GM18951 (cell line): ENCODE data around the gene SLC25A45.
"Not testable (repeated sequence)": the region's sequence is repeated elsewhere in the genome, so short reads cannot be mapped to it uniquely, and the experiment has no call there.

Source experiments
- POLR2A ChIP-seq: IDR thresholded peaks from 4 replicates; pipeline ENCODE4 v1.6.1; 2011; ENCODE audit warnings: mild to moderate bottlenecking; ENCODE audit not compliant: insufficient read length, insufficient read depth; ENCODE audit errors: extremely low read depth
- in situ Hi-C: fragments of 300-500 bp; cut with MboI; formaldehyde crosslinking; loops from one replicate; pipeline ENCODE4 v1.12.0; 2022; ENCODE audit warnings: low sequenced_read_pairs, mixed read lengths, inconsistent platforms; ENCODE audit not compliant: unreplicated experiment

SLC25A45 gene

DNA sequence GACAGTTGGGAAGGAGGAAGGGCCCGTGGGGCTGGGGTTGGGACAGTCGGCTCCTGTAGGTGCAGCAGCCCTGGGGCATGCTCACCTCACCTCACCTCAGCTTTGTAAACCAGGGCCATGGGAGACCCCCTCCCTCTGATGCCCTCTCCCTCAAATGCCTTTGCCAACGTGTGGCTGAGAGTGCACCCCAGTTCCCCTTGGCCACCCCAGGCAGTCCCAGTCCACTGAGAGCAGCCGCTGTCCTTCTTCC is 35.9 kb upstream of the SLC25A45 start:
- in situ Hi-C loops = no loop called here
- TF ChIP-seq POLR2A = no peak

DNA sequence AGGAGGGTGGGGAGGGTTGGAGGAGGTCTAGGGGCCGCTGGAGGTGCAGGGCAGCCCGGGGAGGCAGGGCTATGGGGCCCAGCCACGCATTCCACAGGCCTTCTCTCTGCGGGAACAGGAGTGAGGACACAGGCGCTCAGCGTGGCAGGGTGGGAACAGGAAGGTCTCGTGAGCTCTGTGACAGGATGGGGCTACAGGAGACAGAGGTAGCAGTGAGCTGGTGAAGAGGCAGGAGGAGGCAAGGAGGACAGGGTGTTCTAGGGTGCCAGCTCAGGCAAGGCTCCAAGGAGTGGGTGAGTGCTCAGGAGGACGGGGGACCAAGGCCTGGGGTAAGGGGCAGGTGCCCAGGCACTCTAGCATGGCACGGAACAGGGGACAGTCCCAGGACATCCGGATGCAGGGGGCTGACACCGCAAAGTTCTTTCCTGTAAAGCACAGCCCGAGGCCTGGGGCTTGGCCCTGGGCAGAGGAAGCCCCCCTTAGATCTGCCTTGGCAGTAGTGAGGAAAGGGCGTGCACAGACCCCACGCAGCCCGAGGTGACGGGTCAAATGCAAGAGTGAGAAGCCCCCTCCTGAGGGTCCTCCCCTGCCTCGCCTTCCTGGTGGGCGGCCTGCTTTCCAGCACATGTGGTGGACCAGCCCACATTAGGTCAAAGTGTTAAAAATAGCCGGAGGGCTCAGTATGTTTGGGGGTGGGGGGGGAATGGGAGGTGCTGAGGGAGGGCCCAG is 35.4 kb upstream of the SLC25A45 start:
- in situ Hi-C loops = no loop called here
- TF ChIP-seq POLR2A = no peak

DNA sequence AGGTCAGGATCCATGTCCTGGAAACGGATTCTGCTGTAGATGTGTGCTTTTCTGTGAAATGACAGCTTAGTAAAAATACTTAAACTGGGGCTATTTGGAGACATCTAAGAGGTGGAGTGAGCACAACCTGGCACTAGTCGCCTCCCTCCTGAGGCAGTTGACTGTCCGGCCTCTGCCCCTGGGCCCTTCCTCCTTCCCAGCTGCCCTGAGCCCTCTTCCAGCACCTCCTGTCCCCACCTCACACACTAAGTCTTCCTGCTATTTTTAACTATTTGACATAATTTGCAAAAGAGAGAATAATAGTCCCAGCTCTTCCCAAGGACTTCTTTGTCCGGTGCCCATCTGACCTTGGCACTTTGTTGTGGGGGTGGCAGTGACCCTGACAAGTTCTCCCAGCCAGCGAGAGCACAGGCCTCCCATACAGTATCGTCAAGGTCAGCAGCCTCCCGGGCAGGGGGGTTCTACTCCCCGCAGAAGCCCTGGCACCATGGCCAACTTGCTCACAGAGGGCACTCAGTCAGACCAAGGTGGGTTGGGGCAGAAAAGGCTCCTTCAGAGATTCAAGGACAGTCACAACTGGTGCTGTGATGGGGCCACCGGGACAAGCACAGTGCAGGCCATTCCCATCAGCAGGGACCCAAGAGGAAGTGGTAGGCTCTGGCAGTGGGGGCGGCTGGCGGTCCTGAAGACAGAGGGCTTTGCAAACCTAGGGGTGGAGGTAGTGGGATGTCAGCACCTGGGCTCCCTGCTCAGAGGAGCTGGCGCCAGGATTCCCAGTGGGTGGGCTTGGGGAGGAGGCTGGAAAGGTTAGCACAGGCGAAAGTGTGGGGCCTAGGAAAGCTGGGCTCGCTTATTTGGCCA is 34.6 kb upstream of the SLC25A45 start:
- no peak for TF ChIP-seq POLR2A
- in situ Hi-C loops = no loop called here

DNA sequence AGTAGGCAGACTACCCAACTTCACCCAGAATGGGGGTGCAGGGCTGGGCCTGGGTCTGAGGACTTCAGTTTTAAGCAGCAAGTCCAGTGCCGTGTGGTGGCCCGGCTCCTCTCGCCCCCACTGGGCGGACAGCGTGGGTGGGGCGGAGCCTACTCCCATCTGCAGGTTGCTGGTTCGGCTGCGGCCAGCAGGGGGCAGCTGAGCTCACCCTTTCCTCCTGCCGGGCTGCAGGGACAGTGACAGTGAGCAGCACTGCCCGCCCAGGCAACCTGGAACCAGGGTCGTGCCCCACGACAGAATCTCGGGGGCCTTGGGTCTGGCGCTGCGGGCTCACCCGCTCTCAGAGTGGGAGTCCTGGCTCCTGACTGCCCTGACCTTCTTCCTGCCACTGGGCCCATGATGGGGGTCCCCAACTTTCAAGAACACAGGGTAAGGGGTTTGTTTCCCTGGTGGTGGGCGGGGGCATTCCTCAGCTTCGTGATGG is 33.9 kb upstream of the SLC25A45 start:
- in situ Hi-C loops = no loop called here

DNA sequence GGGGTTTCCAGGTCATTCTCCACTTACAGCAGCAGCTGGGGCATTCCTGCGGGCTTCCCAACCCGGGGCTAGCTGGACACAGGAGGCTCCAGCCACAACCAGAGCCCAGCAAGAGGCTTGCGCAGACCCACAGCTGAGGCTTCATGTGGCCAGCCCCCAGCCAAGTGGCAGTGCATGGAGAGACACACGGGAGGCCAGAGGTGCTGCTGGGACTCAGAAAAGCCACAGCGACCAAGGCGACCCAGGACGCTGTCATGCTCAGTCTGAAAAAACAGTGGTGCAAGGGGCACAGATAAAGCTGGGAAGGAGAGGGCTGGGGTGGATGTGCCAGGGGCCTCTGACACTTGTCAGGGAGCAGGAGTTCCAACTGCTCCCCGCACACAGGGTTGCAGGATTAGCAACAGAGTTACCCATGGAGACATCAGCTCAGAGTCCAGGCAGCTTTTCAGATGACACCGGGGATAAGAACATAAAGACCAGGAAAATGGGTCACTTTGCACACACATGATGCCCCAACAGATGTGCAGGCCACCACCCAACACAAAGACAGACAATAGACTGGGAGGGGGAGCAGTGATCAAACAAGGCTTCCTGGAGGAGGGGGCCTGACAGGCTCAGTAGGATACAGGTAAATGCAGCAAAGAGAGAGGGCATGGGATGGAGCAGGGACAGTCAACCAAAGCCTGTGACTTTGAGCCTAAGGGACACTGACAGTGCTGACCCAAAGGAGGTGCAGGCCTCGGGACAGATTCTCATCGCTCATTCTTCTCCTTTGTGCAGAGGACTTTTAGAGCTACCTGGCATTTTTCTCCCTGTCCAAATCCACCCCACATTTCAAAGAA is 33.3 kb upstream of the SLC25A45 start:
- in situ Hi-C loops = no loop called here
- peak; percentile 17 for TF ChIP-seq POLR2A

More for the DNA sequence above, 33.9 kb upstream of the SLC25A45 start:
- TF ChIP-seq POLR2A = peak; percentile 21

DNA sequence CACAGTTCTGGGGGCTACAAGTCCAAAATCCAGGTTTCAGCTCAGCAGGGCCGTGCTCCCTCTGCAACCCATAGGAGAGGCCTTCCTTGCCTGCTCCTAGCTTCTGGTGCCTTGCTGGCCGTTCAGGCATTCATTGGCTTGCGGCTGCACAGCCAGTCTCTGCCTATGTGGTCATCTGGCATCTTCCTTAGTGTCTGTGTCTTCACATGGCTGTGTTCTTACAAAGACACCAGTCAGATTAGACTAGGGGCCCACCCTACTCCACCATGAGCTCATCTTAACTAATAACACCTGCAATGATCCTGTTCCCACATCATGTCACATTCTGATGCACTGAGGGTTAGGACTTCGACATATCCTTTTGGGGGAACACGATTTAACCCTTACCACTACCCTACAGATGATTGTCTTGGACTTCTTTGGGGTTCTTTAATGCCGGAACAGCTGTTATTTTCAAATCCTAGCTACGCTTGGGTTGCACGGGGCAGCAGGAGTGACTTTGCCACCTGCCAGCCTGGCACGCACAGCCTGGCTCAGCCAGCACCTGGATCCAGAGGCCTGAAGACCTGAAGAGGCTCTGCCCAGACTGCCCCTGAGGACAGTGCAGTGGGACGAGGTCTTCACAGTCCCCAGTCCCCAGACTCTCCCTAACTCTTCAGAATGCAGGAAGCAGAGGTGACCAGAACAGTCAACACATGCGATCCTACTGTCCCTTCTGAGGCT is 32.5 kb upstream of the SLC25A45 start:
- in situ Hi-C loops = no loop called here

DNA sequence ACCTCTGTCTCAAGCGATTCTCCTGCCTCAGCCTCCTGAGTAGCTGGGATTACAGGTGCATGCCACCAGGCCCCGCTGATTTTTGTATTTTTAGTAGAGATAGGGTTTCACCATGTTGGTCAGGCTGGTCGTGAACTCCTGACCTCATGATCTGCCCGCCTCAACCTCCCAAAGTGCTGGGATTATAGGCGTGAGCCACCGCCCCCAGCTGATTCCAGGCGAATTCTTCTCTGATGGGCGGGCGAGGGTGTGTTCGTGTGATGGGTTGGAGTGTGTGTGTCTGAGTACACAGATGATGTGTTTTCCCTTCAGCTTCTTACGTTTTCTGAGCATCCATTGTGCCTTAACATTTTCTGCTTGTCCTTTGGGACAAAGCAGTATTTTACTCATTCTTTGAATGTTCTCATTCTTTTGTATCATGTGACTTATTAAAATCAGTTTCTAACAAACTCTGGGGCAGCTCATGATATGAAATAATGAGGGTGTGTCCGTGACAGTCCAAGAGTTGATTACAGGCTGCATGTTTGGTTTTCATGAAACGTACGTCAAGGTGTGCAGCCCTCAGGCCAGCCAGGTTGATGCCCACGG is 30.7 kb upstream of the SLC25A45 start:
- in situ Hi-C loops = not testable (repeated sequence)

More for the DNA sequence above, 32.5 kb upstream of the SLC25A45 start:
- no peak for TF ChIP-seq POLR2A

DNA sequence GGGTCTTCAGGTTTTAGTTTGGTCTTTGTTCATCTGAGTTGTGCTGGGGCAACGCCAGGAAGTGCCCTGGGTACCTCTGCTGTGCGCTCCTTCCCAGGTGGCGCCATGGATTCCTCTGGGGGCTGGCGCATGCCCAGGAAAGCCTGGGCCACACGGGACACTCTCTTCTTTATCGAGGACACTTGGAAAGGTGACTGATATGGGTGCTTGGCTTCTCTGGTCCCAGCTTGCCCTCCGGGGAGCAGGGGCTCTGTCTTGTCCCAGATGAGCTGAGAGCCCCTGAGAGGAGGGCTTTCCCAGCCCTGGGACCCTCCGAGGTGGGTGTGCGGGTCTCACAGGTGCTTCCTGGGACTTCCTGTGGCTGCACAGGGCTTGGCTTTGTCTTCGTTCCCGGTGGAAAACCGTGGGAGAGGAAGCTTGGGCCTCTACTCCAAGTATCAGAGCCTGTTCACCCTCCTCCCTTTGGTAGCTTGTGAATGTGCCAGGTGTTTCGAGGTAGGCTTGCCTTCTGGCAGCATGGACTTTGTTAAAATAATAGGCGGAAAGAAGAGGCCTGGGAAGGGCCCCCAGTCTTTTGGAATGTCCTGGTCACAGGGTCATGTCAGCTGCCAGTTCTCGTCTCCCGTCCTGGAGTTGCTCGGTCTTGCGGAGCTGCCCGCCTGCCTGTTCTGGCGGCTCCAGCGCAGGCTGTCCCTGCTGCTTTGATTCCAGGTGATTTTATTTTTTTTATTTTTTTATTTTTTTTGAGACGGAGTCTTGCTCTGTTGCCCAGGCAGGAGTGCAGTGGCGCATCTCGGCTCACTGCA is 30.0 kb upstream of the SLC25A45 start:
- in situ Hi-C loops = no loop called here
- TF ChIP-seq POLR2A = no peak

DNA sequence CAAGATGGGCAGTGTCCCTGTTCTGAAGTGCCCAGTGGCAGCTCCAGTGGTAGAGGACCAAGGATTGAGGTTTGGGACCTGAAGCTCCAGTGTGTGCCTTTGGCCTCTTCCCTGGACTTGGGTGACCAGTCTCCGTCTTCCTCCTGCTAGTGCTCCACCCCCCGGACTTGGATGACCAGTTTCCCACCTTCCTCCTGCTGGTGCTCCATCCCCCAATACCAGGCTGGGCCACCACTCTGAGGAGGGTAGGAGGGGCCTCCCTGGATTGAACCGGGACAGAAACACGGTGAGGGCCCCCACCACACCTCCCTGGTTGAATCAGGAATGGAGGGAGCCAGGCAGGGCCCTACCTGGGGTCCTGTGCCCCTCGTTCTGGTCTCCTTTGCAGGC is 29.2 kb upstream of the SLC25A45 start:
- no peak for TF ChIP-seq POLR2A
- in situ Hi-C loops = no loop called here

DNA sequence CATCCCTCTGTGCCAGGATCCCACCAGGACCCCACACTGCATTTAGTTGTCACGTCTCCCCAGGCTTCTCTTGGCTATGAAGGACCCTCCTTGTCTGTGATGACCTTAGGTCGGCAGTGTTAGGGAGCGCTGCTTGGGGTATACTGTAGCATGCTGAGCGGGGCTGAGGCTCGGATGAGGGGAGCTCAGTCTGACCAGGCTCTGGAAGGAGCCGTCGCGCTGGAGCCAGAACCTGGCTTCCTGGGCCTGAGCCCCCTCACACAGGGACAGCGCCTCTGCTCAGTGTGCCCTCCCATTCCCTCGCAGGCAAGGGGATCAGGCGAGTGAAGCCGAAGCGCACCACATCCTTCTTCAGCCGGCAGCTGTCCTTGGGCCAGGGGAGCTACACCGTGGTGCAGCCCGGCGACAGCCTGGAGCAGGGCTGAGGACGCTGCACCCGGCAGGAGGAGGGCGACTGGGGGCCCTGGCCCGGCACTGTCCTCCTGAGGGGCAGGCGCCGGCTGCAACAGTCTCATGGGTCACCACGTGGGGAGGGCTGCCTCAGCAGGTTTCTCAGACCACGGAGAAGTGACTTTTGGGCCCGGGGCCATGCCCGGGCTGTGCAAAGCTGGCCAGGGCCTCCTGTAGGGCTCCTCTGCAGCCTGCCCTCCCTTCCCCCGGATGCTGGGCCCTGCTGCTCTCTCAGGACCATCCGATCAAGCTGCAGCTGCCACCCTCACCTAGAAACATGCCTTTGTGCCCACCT is 28.7 kb upstream of the SLC25A45 start:
- in situ Hi-C loops = no loop called here
- TF ChIP-seq POLR2A = peak; percentile 15

DNA sequence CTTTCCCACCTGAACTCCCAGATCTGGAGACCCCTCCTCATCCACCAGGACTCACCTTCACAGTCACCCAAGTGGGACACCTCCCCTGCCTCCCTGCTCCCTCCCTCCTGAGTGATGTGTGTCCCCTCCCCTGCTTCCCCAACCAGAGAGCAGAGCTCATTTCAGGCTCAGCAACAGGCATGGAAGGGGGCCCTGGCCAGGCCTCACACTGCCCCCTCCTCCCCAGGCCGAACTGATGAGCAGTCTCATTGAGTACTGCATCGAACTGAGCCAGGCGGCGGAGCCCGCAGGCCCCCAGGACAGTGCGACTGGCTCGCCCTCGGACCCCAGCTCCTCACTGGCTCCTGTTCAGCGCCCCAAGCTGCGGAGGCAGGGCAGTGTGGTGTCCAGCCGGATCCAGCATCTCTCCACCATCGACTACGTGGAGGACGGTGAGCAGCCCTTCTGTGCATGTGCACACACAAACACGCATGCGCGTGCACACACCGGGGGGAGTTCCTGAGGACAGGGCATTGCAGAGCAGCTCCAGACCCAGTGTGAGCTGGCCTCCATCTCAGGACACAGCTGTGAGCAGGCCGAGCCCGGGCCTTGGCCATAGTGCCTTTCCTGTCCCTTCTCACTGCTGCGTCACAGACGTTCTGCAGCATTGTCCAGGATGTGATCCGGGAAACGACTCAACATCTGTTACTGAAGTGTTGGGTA is 22.3 kb upstream of the SLC25A45 start:
- in situ Hi-C loops = no loop called here
- TF ChIP-seq POLR2A = no peak
